Fibroblast of pulmonary artery (primary cell): ENCODE results near the gene CARD14.

ENCODE experiments used
- DNase-seq: peaks from one replicate; pipeline ENCODE4 v3.0.0-alpha.2; 2010; ENCODE audit warnings: low read depth
- H3K4me3 ChIP-seq: replicated peaks from 2 replicates; pipeline ENCODE4 v1.5.1; 2011; ENCODE audit warnings: low read depth, mild to moderate bottlenecking, control low read depth, low read length, moderate library complexity
- CTCF ChIP-seq: IDR thresholded peaks from 2 replicates; pipeline ENCODE4 v1.5.1; 2011; ENCODE audit warnings: mild to moderate bottlenecking, control low read depth, low read length, inconsistent platforms; ENCODE audit errors: missing control alignments

Gene CARD14

DNA sequence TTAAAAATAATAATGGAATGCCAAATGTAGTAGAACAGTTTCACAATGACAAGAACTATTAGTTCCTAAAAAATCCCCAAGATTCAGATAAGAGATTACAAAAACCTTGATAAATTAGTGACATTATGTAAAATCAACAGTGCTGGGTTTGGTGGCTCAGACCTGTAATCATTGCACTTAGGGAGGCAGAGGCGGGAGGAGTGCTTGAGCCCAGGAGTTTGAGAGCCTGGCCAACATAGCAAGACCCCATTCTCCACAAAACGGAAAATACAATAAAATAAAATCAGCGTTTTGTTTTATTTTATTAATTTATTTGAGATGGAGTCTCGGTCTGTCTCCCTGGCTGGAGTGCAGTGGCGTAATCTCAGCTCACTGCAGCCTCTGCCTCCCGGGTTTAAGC, 4.1 kb downstream of the CARD14 start:
- H3K4me3 ChIP-seq: no peak overlapping the region
- DNase-seq: no peak
- TF ChIP-seq CTCF: no peak

DNA sequence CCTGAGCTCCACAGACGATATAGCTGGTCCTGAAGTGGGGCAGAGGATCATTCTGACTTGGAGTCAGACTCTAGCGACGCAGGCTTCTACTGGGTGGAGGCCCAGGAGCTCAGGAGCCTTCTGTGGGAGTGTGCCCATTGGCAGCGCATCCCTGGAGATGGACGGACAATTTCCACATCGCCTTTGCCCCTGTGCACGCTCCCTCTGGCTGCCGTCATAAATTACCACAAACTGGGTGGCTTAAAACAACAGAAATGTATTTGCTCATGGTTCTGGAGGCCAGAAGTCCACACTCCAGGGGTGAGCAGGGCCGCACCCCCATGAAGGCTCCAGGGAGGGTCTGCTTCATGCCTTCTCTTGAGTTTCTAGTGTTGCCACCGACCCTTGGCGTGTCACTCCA, 6.9 kb downstream of the CARD14 start:
- TF ChIP-seq CTCF: no peak
- DNase-seq: no peak
- H3K4me3 ChIP-seq: no peak overlapping the region

- TF ChIP-seq CTCF: no peak
- no peak overlapping the region for H3K4me3 ChIP-seq
- DNase-seq: no peak
Observed at GRCh38 chr17:80177986-80178595, 8.3 kb downstream of the CARD14 start.

DNA sequence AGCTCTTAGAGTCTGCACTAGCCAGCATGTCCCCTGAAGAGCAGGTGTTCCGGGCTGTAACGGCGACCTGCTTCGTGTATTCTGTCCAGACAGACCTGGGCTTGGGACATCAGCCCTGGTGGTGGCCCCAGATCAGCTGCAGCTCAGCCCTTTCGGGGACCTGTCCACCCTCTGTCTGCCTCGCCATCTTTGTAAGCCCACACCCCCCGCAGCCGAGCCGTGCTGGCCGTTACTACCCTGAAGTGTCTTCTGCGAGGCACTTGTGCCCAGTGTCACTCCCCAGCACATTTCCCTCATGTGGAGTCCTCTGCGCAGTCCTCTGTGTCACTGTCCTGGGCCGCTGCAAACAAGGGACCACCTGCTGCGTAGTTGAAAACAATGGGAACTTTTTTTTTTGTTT, 10.4 kb downstream of the CARD14 start:
- no peak overlapping the region for H3K4me3 ChIP-seq
- no peak for TF ChIP-seq CTCF
- DNase-seq: no peak

GRCh38 chr17:80181431-80181830, 11.6 kb downstream of the CARD14 start:
- no peak for TF ChIP-seq CTCF
- no peak overlapping the region for H3K4me3 ChIP-seq
- DNase-seq: no peak

DNA sequence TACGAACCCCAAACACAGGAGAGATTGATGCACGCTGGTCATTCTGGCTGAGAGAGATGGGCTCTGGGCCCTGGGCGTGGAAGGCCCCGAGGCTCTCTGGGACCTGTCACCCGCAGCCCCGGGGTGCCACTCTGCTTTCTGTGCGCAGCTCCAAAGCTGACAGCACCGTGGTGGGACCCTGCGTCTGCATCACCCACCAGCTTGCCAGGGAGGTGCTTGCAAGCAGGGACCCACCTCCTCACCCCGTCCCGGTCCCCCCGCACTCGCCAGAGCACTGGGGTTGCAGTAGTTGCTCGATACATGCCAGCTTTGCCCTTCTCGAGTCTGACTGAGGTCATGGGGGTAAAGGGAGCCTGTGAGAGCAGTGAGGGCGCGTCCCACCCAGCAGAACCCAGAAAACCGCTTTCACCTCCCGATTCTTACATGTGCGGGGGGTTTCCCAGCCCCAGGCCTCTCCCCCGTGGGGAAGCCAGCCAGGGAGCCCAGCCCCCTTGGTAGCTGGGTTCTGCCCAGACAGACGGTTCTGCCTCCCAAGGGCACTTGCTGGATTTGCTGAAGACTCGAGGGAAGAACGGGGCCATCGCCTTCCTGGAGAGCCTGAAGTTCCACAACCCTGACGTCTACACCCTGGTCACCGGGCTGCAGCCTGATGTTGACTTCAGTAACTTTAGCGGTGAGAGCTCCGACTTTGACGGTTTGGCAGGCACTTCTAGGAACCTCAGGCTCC, 12.5 kb downstream of the CARD14 start:
- no peak for TF ChIP-seq CTCF
- no peak overlapping the region for H3K4me3 ChIP-seq
- no peak for DNase-seq

DNA sequence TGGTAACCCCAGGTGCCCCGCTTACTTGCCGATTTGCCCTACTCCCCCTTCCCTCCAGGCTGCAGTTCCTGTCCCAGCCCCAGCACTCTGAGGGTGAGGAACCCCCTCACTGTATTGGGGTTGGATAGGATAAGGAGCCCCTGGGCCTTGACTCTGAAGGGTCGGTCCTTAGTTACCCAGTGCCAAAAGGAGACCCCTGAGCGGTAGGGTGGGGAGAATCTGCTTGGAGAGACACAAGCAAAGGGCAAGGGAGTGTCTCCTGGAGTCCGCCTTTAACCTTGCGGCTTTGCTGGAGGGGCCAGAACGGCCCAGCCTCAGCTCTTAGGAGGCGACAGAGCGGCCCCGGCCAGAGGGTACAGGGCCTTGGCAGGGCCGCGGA, 13.0 kb downstream of the CARD14 start:
- TF ChIP-seq CTCF: no peak

More for the DNA sequence above, 13.0 kb downstream of the CARD14 start:
- DNase-seq: no peak
- H3K4me3 ChIP-seq: no peak overlapping the region
